WTC11 (cell line): ENCODE data around the gene GLG1. TPM values are rescaled to one million over a fixed set of nuclear protein-coding genes. Genes with fewer than 3 reads are reported as not detected.

Experiments
- ATAC-seq: fragments of 200-7000 bp; cut with Tn5 transposase; 2 replicates; pipeline ENCODE4 v1.10.0; 2021; ENCODE audit warnings: mild to moderate bottlenecking, moderate library complexity
- CTCF ChIA-PET: fragments of 300-600 bp; sonication (Branson Sonifier 250); formaldehyde crosslinking; loops from one replicate; lab custom pipeline; 2021; ENCODE audit warnings: antibody characterized with exemption; lab: Charles Lee
- POLR2A ChIA-PET: fragments of 350-600 bp; sonication (Branson Sonifier 250); formaldehyde crosslinking; loops from one replicate; lab custom pipeline; 2021; ENCODE audit warnings: antibody characterized with exemption; lab: Charles Lee
- DNase-seq: peaks from one replicate; pipeline ENCODE4 v3.0.0; 2021; ENCODE audit warnings: low spot score
- H3K27ac Mint-ChIP-seq: 2 replicates; pipeline ENCODE4 v1.8.0; 2021; ENCODE audit warnings: mixed read lengths
- H3K27me3 Mint-ChIP-seq: 2 replicates; pipeline ENCODE4 v1.8.0; 2021; ENCODE audit warnings: low read depth, mild to moderate bottlenecking, moderate library complexity, mixed read lengths
- H3K36me3 Mint-ChIP-seq: 2 replicates; pipeline ENCODE4 v1.8.0; 2021; ENCODE audit warnings: mixed read lengths
- H3K4me1 Mint-ChIP-seq: 2 replicates; pipeline ENCODE4 v1.8.0; 2022; ENCODE audit warnings: mixed read lengths
- H3K4me3 Mint-ChIP-seq: 2 replicates; pipeline ENCODE4 v1.8.0; 2021; ENCODE audit warnings: mild to moderate bottlenecking, moderate library complexity, mixed read lengths
- H3K9me3 Mint-ChIP-seq: 2 replicates; pipeline ENCODE4 v1.8.0; 2021; ENCODE audit warnings: mixed read lengths
- ATF1 ChIP-seq: sonication (generic); formaldehyde crosslinking; IDR thresholded peaks from 2 replicates; pipeline ENCODE4 v1.8.1; 2023; ENCODE audit warnings: mild to moderate bottlenecking, moderate library complexity, missing genetic modification reagents
- ATF2 ChIP-seq: sonication (generic); formaldehyde crosslinking; IDR thresholded peaks from 2 replicates; pipeline ENCODE4 v1.8.1; 2022; ENCODE audit warnings: low read depth, missing genetic modification reagents, borderline replicate concordance
- CBFB ChIP-seq: sonication (generic); formaldehyde crosslinking; IDR thresholded peaks from 2 replicates; pipeline ENCODE4 v1.8.1; 2022; ENCODE audit warnings: mild to moderate bottlenecking, low read depth, missing genetic modification reagents
- CDX4 ChIP-seq: fragments of 250-450 bp; sonication (Bioruptor Pico); IDR thresholded peaks from 2 replicates; pipeline ENCODE4 v1.9.0; 2021; ENCODE audit warnings: moderate library complexity, mild to moderate bottlenecking, inconsistent platforms, borderline replicate concordance
- E2F5 ChIP-seq: sonication (generic); formaldehyde crosslinking; IDR thresholded peaks from 2 replicates; pipeline ENCODE4 v1.8.1; 2022; ENCODE audit warnings: mild to moderate bottlenecking, moderate library complexity, missing genetic modification reagents
- EMX1 ChIP-seq: fragments of 250-450 bp; sonication (Bioruptor Pico); IDR thresholded peaks from 2 replicates; pipeline ENCODE4 v1.8.0; 2021; ENCODE audit warnings: mild to moderate bottlenecking
- FOXJ3 ChIP-seq: sonication (generic); formaldehyde crosslinking; IDR thresholded peaks from 2 replicates; pipeline ENCODE4 v1.9.0; 2021; ENCODE audit warnings: missing genetic modification reagents, mild to moderate bottlenecking, borderline replicate concordance
- FOXK1 ChIP-seq: sonication (generic); formaldehyde crosslinking; IDR thresholded peaks from 2 replicates; pipeline ENCODE4 v1.8.0; 2022; ENCODE audit warnings: mild to moderate bottlenecking, moderate library complexity, missing genetic modification reagents
- JAZF1 ChIP-seq: fragments of 250-450 bp; sonication (Bioruptor Pico); IDR thresholded peaks from 2 replicates; pipeline ENCODE4 v1.9.0; 2021; ENCODE audit warnings: moderate library complexity, mild to moderate bottlenecking, inconsistent platforms
- KAT7 ChIP-seq: sonication (generic); formaldehyde crosslinking; IDR thresholded peaks from 2 replicates; pipeline ENCODE4 v1.8.1; 2023; ENCODE audit warnings: missing genetic modification reagents, mild to moderate bottlenecking, borderline replicate concordance
- MAX ChIP-seq: sonication (generic); formaldehyde crosslinking; IDR thresholded peaks from 2 replicates; pipeline ENCODE4 v1.8.0; 2022; ENCODE audit warnings: mild to moderate bottlenecking, missing genetic modification reagents
- MLX ChIP-seq: sonication (generic); formaldehyde crosslinking; IDR thresholded peaks from 2 replicates; pipeline ENCODE4 v1.8.1; 2023; ENCODE audit warnings: mild to moderate bottlenecking, missing genetic modification reagents, moderate library complexity
- NFATC4 ChIP-seq: fragments of 250-450 bp; sonication (Bioruptor Pico); IDR thresholded peaks from 2 replicates; pipeline ENCODE4 v1.9.0; 2021; ENCODE audit warnings: mild to moderate bottlenecking
- NFYB ChIP-seq: sonication (generic); formaldehyde crosslinking; conservative IDR thresholded peaks from 2 replicates; pipeline ENCODE4 v1.8.0; 2022; ENCODE audit warnings: low read depth, missing genetic modification reagents
- NR1H2 ChIP-seq: sonication (generic); formaldehyde crosslinking; IDR thresholded peaks from 2 replicates; pipeline ENCODE4 v1.9.0; 2021; ENCODE audit warnings: mild to moderate bottlenecking, moderate library complexity, missing genetic modification reagents
- NR2C2 ChIP-seq: sonication (generic); formaldehyde crosslinking; IDR thresholded peaks from 2 replicates; pipeline ENCODE4 v1.8.0; 2022; ENCODE audit warnings: mild to moderate bottlenecking, missing genetic modification reagents
- SMAD3 ChIP-seq: sonication (generic); formaldehyde crosslinking; IDR thresholded peaks from 2 replicates; pipeline ENCODE4 v1.8.0; 2022; ENCODE audit warnings: missing genetic modification reagents, mild to moderate bottlenecking, borderline replicate concordance
- SP1 ChIP-seq: sonication (generic); formaldehyde crosslinking; conservative IDR thresholded peaks from 2 replicates; pipeline ENCODE4 v1.8.1; 2022; ENCODE audit warnings: missing genetic modification reagents
- STAT6 ChIP-seq: sonication (generic); formaldehyde crosslinking; conservative IDR thresholded peaks from 2 replicates; pipeline ENCODE4 v1.8.1; 2023; ENCODE audit warnings: mild to moderate bottlenecking, low read depth, missing genetic modification reagents, moderate library complexity
- TP53 ChIP-seq: sonication (generic); formaldehyde crosslinking; IDR thresholded peaks from 2 replicates; pipeline ENCODE4 v1.8.1; 2023; ENCODE audit warnings: mild to moderate bottlenecking, missing genetic modification reagents
- USF2 ChIP-seq: sonication (generic); formaldehyde crosslinking; IDR thresholded peaks from 2 replicates; pipeline ENCODE4 v1.8.1; 2023; ENCODE audit warnings: mild to moderate bottlenecking, missing genetic modification reagents, moderate library complexity
- ZBTB21 ChIP-seq: sonication (generic); formaldehyde crosslinking; IDR thresholded peaks from 2 replicates; pipeline ENCODE4 v1.8.1; 2023; ENCODE audit warnings: mild to moderate bottlenecking, missing genetic modification reagents, borderline replicate concordance
- ZNF219 ChIP-seq: sonication (generic); formaldehyde crosslinking; IDR thresholded peaks from 2 replicates; pipeline ENCODE4 v1.8.0; 2023; ENCODE audit warnings: missing genetic modification reagents, mild to moderate bottlenecking, borderline replicate concordance
- ZNF263 ChIP-seq: sonication (generic); formaldehyde crosslinking; IDR thresholded peaks from 2 replicates; pipeline ENCODE4 v1.8.1; 2022; ENCODE audit warnings: low read depth, mild to moderate bottlenecking, moderate library complexity, missing genetic modification reagents
- ZNF416 ChIP-seq: fragments of 250-450 bp; sonication (Bioruptor Pico); IDR thresholded peaks from 2 replicates; pipeline ENCODE4 v1.9.0; 2021; ENCODE audit warnings: mild to moderate bottlenecking, inconsistent platforms
- ZNF423 ChIP-seq: fragments of 250-450 bp; sonication (Bioruptor Pico); IDR thresholded peaks from 2 replicates; pipeline ENCODE4 v2.1.2; 2022; ENCODE audit warnings: mild to moderate bottlenecking, moderate library complexity
- ZNF512 ChIP-seq: sonication (generic); formaldehyde crosslinking; IDR thresholded peaks from 2 replicates; pipeline ENCODE4 v1.8.1; 2022; ENCODE audit warnings: missing genetic modification reagents, borderline replicate concordance
- total RNA-seq: library from RNA; stranded (reverse); gene quantifications from 3 replicates; pipeline ENCODE4 v1.2.3, GENCODE V29; 2021

The GLG1 gene
- total RNA-seq, 1 experiment from 2014 or later = 156 TPM

- ChIA-PET POLR2A (interaction anchor here (1.5 kb wide), 1 partner anchor 24 kb away, joined by 4 read pairs; the partner anchor contains the start of gene GLG1), CTCF (no interaction called here)
- no peak overlapping the region for H3K4me3 Mint-ChIP-seq
- ATAC-seq (no peak), DNase-seq (no peak)
- no peaks in the 10 kb centered on the region for H3K9me3 Mint-ChIP-seq
- H3K4me1 Mint-ChIP-seq = peaks cover 24% of the 10 kb centered on the region
- H3K27me3 Mint-ChIP-seq = no peaks in the 10 kb centered on the region
- peak overlapping the region; percentile 40; the same call in 1 of the 2 replicates for H3K27ac Mint-ChIP-seq
- H3K36me3 Mint-ChIP-seq = no peaks in the 10 kb centered on the region
- TF ChIP-seq USF2 (CRISPR knock-in tag) (no peak), ZNF263 (no peak), JAZF1 (no peak), MAX (CRISPR knock-in tag) (no peak), TP53 (CRISPR knock-in tag) (no peak), ATF2 (CRISPR knock-in tag) (no peak), FOXK1 (CRISPR knock-in tag) (no peak), SMAD3 (CRISPR knock-in tag) (no peak), ZNF416 (CRISPR knock-in tag) (no peak), NR1H2 (CRISPR knock-in tag) (no peak), STAT6 (no peak), NFYB (no peak), ZBTB21 (CRISPR knock-in tag) (no peak), ATF1 (no peak), CBFB (no peak), MLX (no peak), NR2C2 (CRISPR knock-in tag) (no peak), KAT7 (CRISPR knock-in tag) (no peak)
- TF ChIP-seq, all 79 proteins: peak for 0
Observed at GRCh38 chr16:74582970-74583369, 23.9 kb downstream of the GLG1 start.

GRCh38 chr16:74580833-74581232 is 26.1 kb downstream of the GLG1 start:
- no peak overlapping the region for H3K4me3 Mint-ChIP-seq
- H3K9me3 Mint-ChIP-seq = no peaks in the 10 kb centered on the region
- H3K36me3 Mint-ChIP-seq = no peaks in the 10 kb centered on the region
- CTCF ChIA-PET = no interaction called here
- H3K27me3 Mint-ChIP-seq = no peaks in the 10 kb centered on the region
- no peak for DNase-seq
- peaks cover 15% of the 10 kb centered on the region for H3K4me1 Mint-ChIP-seq
- no peak for ATAC-seq
- POLR2A ChIA-PET = no interaction called here
- H3K27ac Mint-ChIP-seq = no peak overlapping the region; the same call in 1 of the 2 replicates
- TF ChIP-seq CDX4 (no peak), E2F5 (CRISPR knock-in tag) (no peak), NR2C2 (CRISPR knock-in tag) (no peak), ZNF423 (CRISPR knock-in tag) (no peak), JAZF1 (no peak), EMX1 (CRISPR knock-in tag) (no peak), ZNF512 (no peak), FOXJ3 (CRISPR knock-in tag) (no peak), SP1 (no peak), ZNF219 (CRISPR knock-in tag) (no peak), NFATC4 (no peak), ATF1 (no peak)
